IPS DF 6.9 (cell line): ENCODE results near the gene PSD2.
A peak's percentile ranks its signal among the peaks of the same experiment; 100 is the strongest.

Experiments
- DNase-seq: peaks from one replicate; pipeline ENCODE4 v3.0.0-alpha.2; 2013; ENCODE audit warnings: low read depth, low spot score
- H3K27ac ChIP-seq: one replicate; pipeline ENCODE4 v1.5.1; 2013; ENCODE audit warnings: low read length, control low read depth
- H3K27me3 ChIP-seq: 2 replicates; pipeline ENCODE4 v1.6.1; 2013; ENCODE audit warnings: mild to moderate bottlenecking, low read length; ENCODE audit not compliant: control insufficient read depth, insufficient read depth
- H3K36me3 ChIP-seq: 2 replicates; pipeline ENCODE4 v1.6.1; 2013; ENCODE audit warnings: low read length; ENCODE audit not compliant: control insufficient read depth, insufficient read depth
- H3K4me1 ChIP-seq: 2 replicates; pipeline ENCODE4 v1.6.1; 2013; ENCODE audit warnings: low read length; ENCODE audit not compliant: control insufficient read depth, insufficient read depth
- H3K4me3 ChIP-seq: 2 replicates; pipeline ENCODE4 v1.5.1; 2013; ENCODE audit warnings: mild to moderate bottlenecking, low read length
- H3K9me3 ChIP-seq: 2 replicates; pipeline ENCODE4 v1.6.1; 2013; ENCODE audit warnings: low read length, inconsistent platforms; ENCODE audit not compliant: control insufficient read depth, insufficient read depth
- WGBS: extraction: QIAGEN DNeasy Blood & Tissue Kit; methylation state at CpG from one replicate; pipeline ENCODE4 v1.1.7; 2013; ENCODE audit warnings: mixed read lengths, missing lambda C conversion rate; ENCODE audit not compliant: insufficient read length, insufficient coverage; 5-methylcytosine and 5-hydroxymethylcytosine counted together

PSD2 gene

GRCh38 chr5:139839232-139839815 is 43.7 kb downstream of the PSD2 start:
- Histone ChIP-seq H3K36me3 (no peaks in the 10 kb centered on the region), H3K27me3 (no peaks in the 10 kb centered on the region), H3K4me1 (no peaks in the 10 kb centered on the region), H3K9me3 (no peaks in the 10 kb centered on the region), H3K4me3 (no peak overlapping the region), H3K27ac (no peak overlapping the region)
- no peak for DNase-seq
- no CpG with 5 or more reads among the region's 16 CpGs for WGBS

- no CpG with 5 or more reads among the region's 8 CpGs for WGBS
- Histone ChIP-seq H3K4me3 (no peak overlapping the region), H3K27ac (no peak overlapping the region), H3K36me3 (no peaks in the 10 kb centered on the region), H3K27me3 (no peaks in the 10 kb centered on the region), H3K4me1 (no peaks in the 10 kb centered on the region), H3K9me3 (no peaks in the 10 kb centered on the region)
- no peak for DNase-seq
These were observed 44.3 kb downstream of the PSD2 start for GRCh38 chr5:139839918-139840317.

GRCh38 chr5:139841549-139841948 is 45.9 kb downstream of the PSD2 start:
- no peaks in the 10 kb centered on the region for H3K9me3 ChIP-seq
- H3K36me3 ChIP-seq = no peaks in the 10 kb centered on the region
- no peak overlapping the region for H3K27ac ChIP-seq
- H3K27me3 ChIP-seq = peaks cover 8% of the 10 kb centered on the region; the same call in 1 of the 2 replicates
- DNase-seq = no peak
- H3K4me1 ChIP-seq = no peaks in the 10 kb centered on the region
- no CpG with 5 or more reads among the region's 4 CpGs for WGBS
- no peak overlapping the region for H3K4me3 ChIP-seq

- no peak for DNase-seq
- Histone ChIP-seq H3K4me1 (no peaks in the 10 kb centered on the region), H3K36me3 (no peaks in the 10 kb centered on the region), H3K9me3 (no peaks in the 10 kb centered on the region), H3K4me3 (no peak overlapping the region), H3K27me3 (peaks cover 13% of the 10 kb centered on the region), H3K27ac (no peak overlapping the region)
- WGBS = no CpG with 5 or more reads among the region's 7 CpGs
These were observed 46.7 kb downstream of the PSD2 start for GRCh38 chr5:139842321-139842720.

GRCh38 chr5:139843991-139844390 is 48.4 kb downstream of the PSD2 start:
- Histone ChIP-seq H3K4me1 (no peaks in the 10 kb centered on the region), H3K27me3 (peaks cover 16% of the 10 kb centered on the region), H3K36me3 (no peaks in the 10 kb centered on the region), H3K9me3 (no peaks in the 10 kb centered on the region), H3K4me3 (no peak overlapping the region), H3K27ac (no peak overlapping the region)
- DNase-seq = no peak
- WGBS = no CpG with 5 or more reads among the region's 5 CpGs

GRCh38 chr5:139844472-139845145 is 49.0 kb downstream of the PSD2 start:
- Histone ChIP-seq H3K9me3 (no peaks in the 10 kb centered on the region), H3K27me3 (peaks cover 18% of the 10 kb centered on the region), H3K4me1 (no peaks in the 10 kb centered on the region), H3K27ac (no peak overlapping the region), H3K4me3 (no peak overlapping the region), H3K36me3 (no peaks in the 10 kb centered on the region)
- DNase-seq = peak; percentile 68
- WGBS = no CpG with 5 or more reads among the region's 18 CpGs

- no peak for DNase-seq
- H3K4me3 ChIP-seq = no peak overlapping the region
- WGBS = no CpG with 5 or more reads among the region's 18 CpGs
- H3K27ac ChIP-seq = no peak overlapping the region
- H3K4me1 ChIP-seq = no peaks in the 10 kb centered on the region
- H3K27me3 ChIP-seq = peaks cover 18% of the 10 kb centered on the region
- H3K9me3 ChIP-seq = no peaks in the 10 kb centered on the region
- no peaks in the 10 kb centered on the region for H3K36me3 ChIP-seq
These were observed 50.5 kb downstream of the PSD2 start for GRCh38 chr5:139845846-139846681.

GRCh38 chr5:139847091-139847490 is 51.5 kb downstream of the PSD2 start:
- Histone ChIP-seq H3K4me3 (no peak overlapping the region), H3K4me1 (no peaks in the 10 kb centered on the region), H3K9me3 (no peaks in the 10 kb centered on the region), H3K27ac (no peak overlapping the region), H3K27me3 (peaks cover 18% of the 10 kb centered on the region), H3K36me3 (no peaks in the 10 kb centered on the region)
- WGBS = no CpG with 5 or more reads among the region's 10 CpGs
- DNase-seq = no peak

- Histone ChIP-seq H3K36me3 (no peaks in the 10 kb centered on the region), H3K27ac (no peak overlapping the region), H3K9me3 (no peaks in the 10 kb centered on the region), H3K4me1 (no peaks in the 10 kb centered on the region), H3K4me3 (peak overlapping the region; percentile 48; the same call in 1 of the 2 replicates), H3K27me3 (peaks cover 18% of the 10 kb centered on the region)
- DNase-seq = no peak
- whole genome bisulfite sequencing = no CpG with 5 or more reads among the region's 107 CpGs
These were observed 52.3 kb downstream of the PSD2 start for GRCh38 chr5:139847790-139848507.

- WGBS = no CpG with 5 or more reads among the region's 43 CpGs
- no peak overlapping the region for H3K27ac ChIP-seq
- no peaks in the 10 kb centered on the region for H3K36me3 ChIP-seq
- DNase-seq = no peak
- no peaks in the 10 kb centered on the region for H3K9me3 ChIP-seq
- peaks cover 18% of the 10 kb centered on the region for H3K27me3 ChIP-seq
- H3K4me3 ChIP-seq = peak overlapping the region; percentile 48; the same call in 1 of the 2 replicates
- H3K4me1 ChIP-seq = no peaks in the 10 kb centered on the region
These were observed 53.0 kb downstream of the PSD2 start for GRCh38 chr5:139848508-139849100.
